GM23338 (cell line): ENCODE data around the gene TANGO6. TPM values are rescaled to one million over a fixed set of nuclear protein-coding genes. Genes with fewer than 3 reads are reported as not detected.

Experiments
- ATAC-seq: fragments of 200-7000 bp; cut with Tn5 transposase; 3 replicates; pipeline ENCODE4 v1.9.1; 2020
- DNase-seq: peaks from one replicate; pipeline ENCODE4 v3.0.0-alpha.2; 2015; ENCODE audit warnings: low spot score
- H2AFZ ChIP-seq: fragments of 200-600 bp; sonication (generic); 2 replicates; pipeline ENCODE4 v1.8.0; 2016; ENCODE audit warnings: antibody characterized with exemption, mild to moderate bottlenecking, moderate library complexity
- H3F3A ChIP-seq: fragments of 200-600 bp; sonication (generic); replicated peaks from 2 replicates; pipeline ENCODE4 v1.8.0; 2017; ENCODE audit warnings: antibody characterized with exemption, mixed run types, low read depth
- H3K27ac ChIP-seq: fragments of 200-600 bp; sonication (generic); 2 replicates; pipeline ENCODE4 v1.6.1; 2016; ENCODE audit warnings: low read depth
- H3K27me3 ChIP-seq: fragments of 200-600 bp; sonication (generic); 2 replicates; pipeline ENCODE4 v1.8.0; 2016; ENCODE audit warnings: mild to moderate bottlenecking, mixed run types, moderate library complexity; ENCODE audit not compliant: insufficient read depth
- H3K36me3 ChIP-seq: fragments of 200-600 bp; sonication (generic); 2 replicates; pipeline ENCODE4 v1.8.0; 2016; ENCODE audit warnings: mild to moderate bottlenecking; ENCODE audit not compliant: insufficient read depth
- H3K4me1 ChIP-seq: fragments of 200-600 bp; sonication (generic); 2 replicates; pipeline ENCODE4 v1.8.0; 2016; ENCODE audit warnings: mild to moderate bottlenecking, moderate library complexity; ENCODE audit not compliant: insufficient read depth
- H3K4me2 ChIP-seq: fragments of 200-600 bp; sonication (generic); 2 replicates; pipeline ENCODE4 v1.7.1; 2017; ENCODE audit warnings: mixed run types
- H3K4me3 ChIP-seq: fragments of 200-600 bp; sonication (generic); 2 replicates; pipeline ENCODE4 v1.6.1; 2016; ENCODE audit warnings: mixed run types
- H3K79me2 ChIP-seq: fragments of 200-600 bp; sonication (generic); replicated peaks from 2 replicates; pipeline ENCODE4 v1.8.0; 2017; ENCODE audit warnings: mild to moderate bottlenecking; ENCODE audit not compliant: insufficient read depth
- H3K9me2 ChIP-seq: fragments of 200-600 bp; sonication (generic); 2 replicates; pipeline ENCODE4 v1.8.0; 2017; ENCODE audit not compliant: insufficient read depth
- H4K20me1 ChIP-seq: fragments of 200-600 bp; sonication (generic); replicated peaks from 2 replicates; pipeline ENCODE4 v1.8.0; 2017; ENCODE audit warnings: mild to moderate bottlenecking; ENCODE audit not compliant: insufficient read depth
- H3K27ac Mint-ChIP-seq: 2 replicates; pipeline ENCODE4 v1.8.0; 2020; ENCODE audit warnings: inconsistent platforms, mild to moderate bottlenecking, moderate library complexity, mixed read lengths
- H3K27me3 Mint-ChIP-seq: 3 replicates; pipeline ENCODE4 v1.8.0; 2022; ENCODE audit warnings: low read depth, mild to moderate bottlenecking, moderate library complexity, mixed read lengths, inconsistent platforms; ENCODE audit not compliant: insufficient read depth, poor library complexity
- H3K36me3 Mint-ChIP-seq: 3 replicates; pipeline ENCODE4 v1.8.0; 2021; ENCODE audit warnings: low read depth, mild to moderate bottlenecking, inconsistent platforms, moderate library complexity, mixed read lengths
- H3K4me1 Mint-ChIP-seq: 3 replicates; pipeline ENCODE4 v1.8.0; 2020; ENCODE audit warnings: mild to moderate bottlenecking, inconsistent platforms, mixed read lengths
- H3K4me3 Mint-ChIP-seq: 3 replicates; pipeline ENCODE4 v1.8.0; 2021; ENCODE audit warnings: moderate library complexity, mild to moderate bottlenecking, inconsistent platforms, mixed read lengths
- H3K9me3 Mint-ChIP-seq: 3 replicates; pipeline ENCODE4 v1.8.0; 2020; ENCODE audit warnings: moderate library complexity, mild to moderate bottlenecking, inconsistent platforms, mixed read lengths
- CREB1 ChIP-seq: fragments of 250-450 bp; sonication (Bioruptor Pico); IDR thresholded peaks from 2 replicates; pipeline ENCODE4 v1.5.0; 2020; ENCODE audit warnings: low read depth, mild to moderate bottlenecking, moderate library complexity
- EZH2 ChIP-seq: fragments of 200-600 bp; sonication (generic); IDR thresholded peaks from one replicate; pipeline ENCODE4 v1.8.0; 2017; ENCODE audit warnings: antibody characterized with exemption, mild to moderate bottlenecking, low read depth; ENCODE audit not compliant: unreplicated experiment
- EZH2phosphoT487 ChIP-seq: fragments of 200-600 bp; sonication (generic); IDR thresholded peaks from one replicate; pipeline ENCODE4 v1.8.1; 2018; ENCODE audit warnings: antibody characterized with exemption; ENCODE audit not compliant: unreplicated experiment
- JUNB ChIP-seq: IDR thresholded peaks from one replicate; pipeline ENCODE4 v1.6.1; 2016; ENCODE audit warnings: antibody characterized with exemption; ENCODE audit not compliant: unreplicated experiment
- NANOG ChIP-seq: IDR thresholded peaks from 2 replicates; pipeline ENCODE4 v1.6.1; 2016; ENCODE audit warnings: antibody characterized with exemption, borderline replicate concordance
- POLR2AphosphoS5 ChIP-seq: IDR thresholded peaks from 2 replicates; pipeline ENCODE4 v1.6.1; 2016; ENCODE audit warnings: antibody characterized with exemption, low read depth
- STAT1 ChIP-seq: IDR thresholded peaks from one replicate; pipeline ENCODE4 v1.6.1; 2016; ENCODE audit warnings: antibody characterized with exemption; ENCODE audit not compliant: unreplicated experiment
- ZNF114 ChIP-seq: fragments of 250-450 bp; sonication (Bioruptor Pico); IDR thresholded peaks from 2 replicates; pipeline ENCODE4 v1.5.0; 2020; ENCODE audit warnings: mild to moderate bottlenecking, moderate library complexity
- ZNF331 ChIP-seq: fragments of 250-450 bp; sonication (Bioruptor Pico); IDR thresholded peaks from 2 replicates; pipeline ENCODE4 v1.5.0; 2020; ENCODE audit warnings: low read depth, mild to moderate bottlenecking, moderate library complexity
- polyA plus RNA-seq: library from polyadenylated mRNA; unstranded; fragments of >200 nt; fragmentation: Nextera tagmentation; extraction: Ambion mirVana; gene quantifications from 2 replicates; pipeline ENCODE4 v1.2.1, GENCODE V29; 2016
- total RNA-seq: library from RNA; depleted of rRNA; stranded (reverse); fragments of >200 nt; shearing (Covaris generic); gene quantifications from 2 replicates; pipeline ENCODE4 v1.2.3, GENCODE V29; 2014
- TF ChIP-seq, protein P1 (sequence below): IDR thresholded peaks from 2 replicates; pipeline ENCODE4 v1.6.1; 2016; ENCODE audit warnings: antibody characterized with exemption
- TF ChIP-seq, protein P2 (sequence below): IDR thresholded peaks from one replicate; pipeline ENCODE4 v1.6.1; 2018; ENCODE audit warnings: antibody characterized with exemption; ENCODE audit not compliant: unreplicated experiment
- TF ChIP-seq, protein P3 (sequence below), 2 experiments: fragments of 200-600 bp in 1 of 2; sonication (generic) in 1 of 2; conservative IDR thresholded peaks; 2 replicates each; pipeline versions ENCODE4 v1.5.1 to v1.6.1; 2016 to 2017; ENCODE audit warnings: antibody characterized with exemption in 2 of 2, low read depth in 2 of 2, mild to moderate bottlenecking in 2 of 2, moderate library complexity in 1 of 2
- TF ChIP-seq, protein P4 (sequence below): fragments of 250-450 bp; sonication (Bioruptor Pico); IDR thresholded peaks from 2 replicates; pipeline ENCODE4 v1.5.0; 2020; ENCODE audit warnings: mild to moderate bottlenecking, moderate library complexity

TANGO6 gene
- total and polyA plus RNA-seq, 2 experiments from 2014 or later: 7.2 to 23.2 TPM

DNA sequence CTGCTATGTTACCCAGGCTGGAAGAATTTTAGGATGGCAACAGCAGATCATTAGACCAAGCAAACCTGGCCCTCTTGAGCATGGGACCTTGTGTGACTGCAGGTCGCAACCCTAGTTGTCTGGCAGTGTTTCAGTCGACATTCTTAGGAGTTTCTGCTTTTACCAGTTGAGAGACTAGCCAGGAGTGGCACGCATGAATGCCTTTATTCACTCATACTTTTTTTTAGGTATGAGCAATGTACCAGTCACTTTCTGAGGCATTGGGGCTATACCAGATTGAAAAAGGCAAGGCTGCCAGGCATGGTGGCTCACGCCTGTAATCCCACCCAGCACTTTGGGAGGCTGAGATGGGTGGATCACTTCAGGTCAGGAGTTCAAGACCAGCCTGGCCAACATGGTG is 233.9 kb downstream of the TANGO6 start (continued):
- TF ChIP-seq, protein P1, sequence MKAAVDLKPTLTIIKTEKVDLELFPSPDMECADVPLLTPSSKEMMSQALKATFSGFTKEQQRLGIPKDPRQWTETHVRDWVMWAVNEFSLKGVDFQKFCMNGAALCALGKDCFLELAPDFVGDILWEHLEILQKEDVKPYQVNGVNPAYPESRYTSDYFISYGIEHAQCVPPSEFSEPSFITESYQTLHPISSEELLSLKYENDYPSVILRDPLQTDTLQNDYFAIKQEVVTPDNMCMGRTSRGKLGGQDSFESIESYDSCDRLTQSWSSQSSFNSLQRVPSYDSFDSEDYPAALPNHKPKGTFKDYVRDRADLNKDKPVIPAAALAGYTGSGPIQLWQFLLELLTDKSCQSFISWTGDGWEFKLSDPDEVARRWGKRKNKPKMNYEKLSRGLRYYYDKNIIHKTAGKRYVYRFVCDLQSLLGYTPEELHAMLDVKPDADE: no peak
- TF ChIP-seq STAT1: no peak
- TF ChIP-seq, protein P2, sequence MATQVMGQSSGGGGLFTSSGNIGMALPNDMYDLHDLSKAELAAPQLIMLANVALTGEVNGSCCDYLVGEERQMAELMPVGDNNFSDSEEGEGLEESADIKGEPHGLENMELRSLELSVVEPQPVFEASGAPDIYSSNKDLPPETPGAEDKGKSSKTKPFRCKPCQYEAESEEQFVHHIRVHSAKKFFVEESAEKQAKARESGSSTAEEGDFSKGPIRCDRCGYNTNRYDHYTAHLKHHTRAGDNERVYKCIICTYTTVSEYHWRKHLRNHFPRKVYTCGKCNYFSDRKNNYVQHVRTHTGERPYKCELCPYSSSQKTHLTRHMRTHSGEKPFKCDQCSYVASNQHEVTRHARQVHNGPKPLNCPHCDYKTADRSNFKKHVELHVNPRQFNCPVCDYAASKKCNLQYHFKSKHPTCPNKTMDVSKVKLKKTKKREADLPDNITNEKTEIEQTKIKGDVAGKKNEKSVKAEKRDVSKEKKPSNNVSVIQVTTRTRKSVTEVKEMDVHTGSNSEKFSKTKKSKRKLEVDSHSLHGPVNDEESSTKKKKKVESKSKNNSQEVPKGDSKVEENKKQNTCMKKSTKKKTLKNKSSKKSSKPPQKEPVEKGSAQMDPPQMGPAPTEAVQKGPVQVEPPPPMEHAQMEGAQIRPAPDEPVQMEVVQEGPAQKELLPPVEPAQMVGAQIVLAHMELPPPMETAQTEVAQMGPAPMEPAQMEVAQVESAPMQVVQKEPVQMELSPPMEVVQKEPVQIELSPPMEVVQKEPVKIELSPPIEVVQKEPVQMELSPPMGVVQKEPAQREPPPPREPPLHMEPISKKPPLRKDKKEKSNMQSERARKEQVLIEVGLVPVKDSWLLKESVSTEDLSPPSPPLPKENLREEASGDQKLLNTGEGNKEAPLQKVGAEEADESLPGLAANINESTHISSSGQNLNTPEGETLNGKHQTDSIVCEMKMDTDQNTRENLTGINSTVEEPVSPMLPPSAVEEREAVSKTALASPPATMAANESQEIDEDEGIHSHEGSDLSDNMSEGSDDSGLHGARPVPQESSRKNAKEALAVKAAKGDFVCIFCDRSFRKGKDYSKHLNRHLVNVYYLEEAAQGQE: no peak
- TF ChIP-seq, protein P3, sequence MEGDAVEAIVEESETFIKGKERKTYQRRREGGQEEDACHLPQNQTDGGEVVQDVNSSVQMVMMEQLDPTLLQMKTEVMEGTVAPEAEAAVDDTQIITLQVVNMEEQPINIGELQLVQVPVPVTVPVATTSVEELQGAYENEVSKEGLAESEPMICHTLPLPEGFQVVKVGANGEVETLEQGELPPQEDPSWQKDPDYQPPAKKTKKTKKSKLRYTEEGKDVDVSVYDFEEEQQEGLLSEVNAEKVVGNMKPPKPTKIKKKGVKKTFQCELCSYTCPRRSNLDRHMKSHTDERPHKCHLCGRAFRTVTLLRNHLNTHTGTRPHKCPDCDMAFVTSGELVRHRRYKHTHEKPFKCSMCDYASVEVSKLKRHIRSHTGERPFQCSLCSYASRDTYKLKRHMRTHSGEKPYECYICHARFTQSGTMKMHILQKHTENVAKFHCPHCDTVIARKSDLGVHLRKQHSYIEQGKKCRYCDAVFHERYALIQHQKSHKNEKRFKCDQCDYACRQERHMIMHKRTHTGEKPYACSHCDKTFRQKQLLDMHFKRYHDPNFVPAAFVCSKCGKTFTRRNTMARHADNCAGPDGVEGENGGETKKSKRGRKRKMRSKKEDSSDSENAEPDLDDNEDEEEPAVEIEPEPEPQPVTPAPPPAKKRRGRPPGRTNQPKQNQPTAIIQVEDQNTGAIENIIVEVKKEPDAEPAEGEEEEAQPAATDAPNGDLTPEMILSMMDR (conservative IDR thresholded peaks at IDR 0.05; ENCODE audit: low read depth in 2 of 2): no peak
- no peak for TF ChIP-seq EZH2phosphoT487
- TF ChIP-seq ZNF114: no peak
- TF ChIP-seq CREB1 (CRISPR knock-in tag): no peak
- TF ChIP-seq NANOG: no peak
- no peak for TF ChIP-seq JUNB
- TF ChIP-seq EZH2: no peak
- no peak for TF ChIP-seq POLR2AphosphoS5
- no peak for TF ChIP-seq ZNF331 (CRISPR knock-in tag)

DNA sequence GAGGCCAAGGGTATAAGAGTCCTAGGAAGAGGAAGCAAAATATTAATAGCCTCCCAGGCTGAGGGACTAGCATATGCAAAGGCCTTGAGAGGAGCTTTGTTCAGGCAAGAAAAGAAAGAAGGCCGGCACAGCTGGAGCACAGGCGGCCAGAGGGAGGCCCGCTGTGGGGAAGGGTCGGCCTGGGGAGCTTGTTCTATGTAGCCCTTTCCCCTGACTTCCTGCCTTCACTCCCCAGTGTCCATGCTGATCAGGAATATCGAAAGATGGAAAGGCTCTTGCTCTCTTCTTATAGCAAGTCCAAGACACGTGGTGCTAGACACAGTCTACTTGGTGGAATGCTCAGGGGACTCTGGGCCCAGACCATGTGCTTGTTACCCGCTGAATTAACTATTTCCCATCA is 234.7 kb downstream of the TANGO6 start:
- Mint-ChIP-seq H3K36me3 (0 out of 3 replicates have a peak, but pooled peaks cover 5% of the 10 kb centered on the region), H3K4me1 (peaks cover 35% of the 10 kb centered on the region), H3K27ac (peak overlapping the region; percentile 0; the same call in 1 of the 2 replicates), H3K4me3 (no peak overlapping the region; the same call in 2 of the 3 replicates), H3K27me3 (peaks cover 13% of the 10 kb centered on the region), H3K9me3 (no peaks in the 10 kb centered on the region)
- H3F3A ChIP-seq: peaks cover 6% of the 10 kb centered on the region
- no peaks in the 10 kb centered on the region for H3K79me2 ChIP-seq
- DNase-seq (peak; percentile 86), ATAC-seq (peak; percentile 94)
- no peaks in the 10 kb centered on the region for H3K27me3 ChIP-seq
- no peaks in the 10 kb centered on the region for H3K36me3 ChIP-seq
- H4K20me1 ChIP-seq: no peaks in the 10 kb centered on the region
- H3K4me1 ChIP-seq: peaks cover 63% of the 10 kb centered on the region
- no peak overlapping the region for H3K4me3 ChIP-seq
- H3K27ac ChIP-seq: peak overlapping the region; percentile 95
- H3K4me2 ChIP-seq: peak overlapping the region; percentile 55
- no peak overlapping the region for H2AFZ ChIP-seq
- H3K9me2 ChIP-seq: no peaks in the 10 kb centered on the region
- TF ChIP-seq ZNF331 (CRISPR knock-in tag) (no peak), POLR2AphosphoS5 (no peak), EZH2 (no peak)
- TF ChIP-seq, protein P4, sequence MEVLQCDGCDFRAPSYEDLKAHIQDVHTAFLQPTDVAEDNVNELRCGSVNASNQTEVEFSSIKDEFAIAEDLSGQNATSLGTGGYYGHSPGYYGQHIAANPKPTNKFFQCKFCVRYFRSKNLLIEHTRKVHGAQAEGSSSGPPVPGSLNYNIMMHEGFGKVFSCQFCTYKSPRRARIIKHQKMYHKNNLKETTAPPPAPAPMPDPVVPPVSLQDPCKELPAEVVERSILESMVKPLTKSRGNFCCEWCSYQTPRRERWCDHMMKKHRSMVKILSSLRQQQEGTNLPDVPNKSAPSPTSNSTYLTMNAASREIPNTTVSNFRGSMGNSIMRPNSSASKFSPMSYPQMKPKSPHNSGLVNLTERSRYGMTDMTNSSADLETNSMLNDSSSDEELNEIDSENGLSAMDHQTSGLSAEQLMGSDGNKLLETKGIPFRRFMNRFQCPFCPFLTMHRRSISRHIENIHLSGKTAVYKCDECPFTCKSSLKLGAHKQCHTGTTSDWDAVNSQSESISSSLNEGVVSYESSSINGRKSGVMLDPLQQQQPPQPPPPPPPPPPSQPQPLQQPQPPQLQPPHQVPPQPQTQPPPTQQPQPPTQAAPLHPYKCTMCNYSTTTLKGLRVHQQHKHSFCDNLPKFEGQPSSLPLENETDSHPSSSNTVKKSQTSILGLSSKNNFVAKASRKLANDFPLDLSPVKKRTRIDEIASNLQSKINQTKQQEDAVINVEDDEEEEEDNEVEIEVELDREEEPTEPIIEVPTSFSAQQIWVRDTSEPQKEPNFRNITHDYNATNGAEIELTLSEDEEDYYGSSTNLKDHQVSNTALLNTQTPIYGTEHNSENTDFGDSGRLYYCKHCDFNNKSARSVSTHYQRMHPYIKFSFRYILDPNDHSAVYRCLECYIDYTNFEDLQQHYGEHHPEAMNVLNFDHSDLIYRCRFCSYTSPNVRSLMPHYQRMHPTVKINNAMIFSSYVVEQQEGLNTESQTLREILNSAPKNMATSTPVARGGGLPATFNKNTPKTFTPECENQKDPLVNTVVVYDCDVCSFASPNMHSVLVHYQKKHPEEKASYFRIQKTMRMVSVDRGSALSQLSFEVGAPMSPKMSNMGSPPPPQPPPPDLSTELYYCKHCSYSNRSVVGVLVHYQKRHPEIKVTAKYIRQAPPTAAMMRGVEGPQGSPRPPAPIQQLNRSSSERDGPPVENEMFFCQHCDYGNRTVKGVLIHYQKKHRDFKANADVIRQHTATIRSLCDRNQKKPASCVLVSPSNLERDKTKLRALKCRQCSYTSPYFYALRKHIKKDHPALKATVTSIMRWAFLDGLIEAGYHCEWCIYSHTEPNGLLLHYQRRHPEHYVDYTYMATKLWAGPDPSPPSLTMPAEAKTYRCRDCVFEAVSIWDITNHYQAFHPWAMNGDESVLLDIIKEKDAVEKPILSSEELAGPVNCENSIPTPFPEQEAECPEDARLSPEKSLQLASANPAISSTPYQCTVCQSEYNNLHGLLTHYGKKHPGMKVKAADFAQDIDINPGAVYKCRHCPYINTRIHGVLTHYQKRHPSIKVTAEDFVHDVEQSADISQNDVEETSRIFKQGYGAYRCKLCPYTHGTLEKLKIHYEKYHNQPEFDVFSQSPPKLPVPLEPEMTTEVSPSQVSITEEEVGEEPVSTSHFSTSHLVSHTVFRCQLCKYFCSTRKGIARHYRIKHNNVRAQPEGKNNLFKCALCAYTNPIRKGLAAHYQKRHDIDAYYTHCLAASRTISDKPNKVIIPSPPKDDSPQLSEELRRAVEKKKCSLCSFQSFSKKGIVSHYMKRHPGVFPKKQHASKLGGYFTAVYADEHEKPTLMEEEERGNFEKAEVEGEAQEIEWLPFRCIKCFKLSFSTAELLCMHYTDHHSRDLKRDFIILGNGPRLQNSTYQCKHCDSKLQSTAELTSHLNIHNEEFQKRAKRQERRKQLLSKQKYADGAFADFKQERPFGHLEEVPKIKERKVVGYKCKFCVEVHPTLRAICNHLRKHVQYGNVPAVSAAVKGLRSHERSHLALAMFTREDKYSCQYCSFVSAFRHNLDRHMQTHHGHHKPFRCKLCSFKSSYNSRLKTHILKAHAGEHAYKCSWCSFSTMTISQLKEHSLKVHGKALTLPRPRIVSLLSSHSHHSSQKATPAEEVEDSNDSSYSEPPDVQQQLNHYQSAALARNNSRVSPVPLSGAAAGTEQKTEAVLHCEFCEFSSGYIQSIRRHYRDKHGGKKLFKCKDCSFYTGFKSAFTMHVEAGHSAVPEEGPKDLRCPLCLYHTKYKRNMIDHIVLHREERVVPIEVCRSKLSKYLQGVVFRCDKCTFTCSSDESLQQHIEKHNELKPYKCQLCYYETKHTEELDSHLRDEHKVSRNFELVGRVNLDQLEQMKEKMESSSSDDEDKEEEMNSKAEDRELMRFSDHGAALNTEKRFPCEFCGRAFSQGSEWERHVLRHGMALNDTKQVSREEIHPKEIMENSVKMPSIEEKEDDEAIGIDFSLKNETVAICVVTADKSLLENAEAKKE (CRISPR knock-in tag): peak; percentile 69
